Osteocyte (in vitro differentiated cells): ENCODE data around the gene ALPL. TPM values are rescaled to one million over a fixed set of nuclear protein-coding genes. Genes with fewer than 3 reads are reported as not detected.

Source experiments
- DNase-seq: peaks from one replicate; pipeline ENCODE4 v3.0.0; 2021; ENCODE audit warnings: mixed read lengths; ENCODE audit not compliant: unreplicated experiment; ENCODE audit errors: extremely low spot score
- H3K27ac Mint-ChIP-seq: one replicate; pipeline ENCODE4 v1.8.0; 2021; ENCODE audit warnings: mild to moderate bottlenecking, mixed read lengths; ENCODE audit not compliant: unreplicated experiment
- H3K27me3 Mint-ChIP-seq: one replicate; pipeline ENCODE4 v1.8.0; 2021; ENCODE audit warnings: mixed read lengths; ENCODE audit not compliant: unreplicated experiment
- H3K36me3 Mint-ChIP-seq: one replicate; pipeline ENCODE4 v1.8.0; 2021; ENCODE audit warnings: mixed read lengths; ENCODE audit not compliant: unreplicated experiment
- H3K4me1 Mint-ChIP-seq: one replicate; pipeline ENCODE4 v1.8.0; 2021; ENCODE audit warnings: mixed read lengths; ENCODE audit not compliant: unreplicated experiment
- H3K4me3 Mint-ChIP-seq: one replicate; pipeline ENCODE4 v1.8.0; 2021; ENCODE audit warnings: mild to moderate bottlenecking, moderate library complexity, mixed read lengths; ENCODE audit not compliant: unreplicated experiment
- H3K9me3 Mint-ChIP-seq: one replicate; pipeline ENCODE4 v1.8.0; 2021; ENCODE audit warnings: mixed read lengths; ENCODE audit not compliant: unreplicated experiment
- CTCF ChIP-seq: fragments of 200-600 bp; sonication (generic); IDR thresholded peaks from 2 replicates; pipeline ENCODE4 v1.5.0; 2021; ENCODE audit warnings: antibody characterized with exemption, mild to moderate bottlenecking, moderate library complexity
- total RNA-seq: library from RNA; stranded (reverse); gene quantifications from 2 replicates; pipeline ENCODE4 v1.2.1, GENCODE V29; 2021

ALPL gene
- total RNA-seq, 1 donor from 2014 or later = 41.6 TPM

- no peaks in the 10 kb centered on the region for H3K9me3 Mint-ChIP-seq
- H3K4me1 Mint-ChIP-seq = peaks cover 16% of the 10 kb centered on the region
- H3K36me3 Mint-ChIP-seq = no peaks in the 10 kb centered on the region
Observed at GRCh38 chr1:21593231-21593630, 84.0 kb downstream of the ALPL start.

GRCh38 chr1:21594501-21594900 is 85.3 kb downstream of the ALPL start:
- no peaks in the 10 kb centered on the region for H3K9me3 Mint-ChIP-seq

More at GRCh38 chr1:21593231-21593630, 84.0 kb downstream of the ALPL start:
- no peaks in the 10 kb centered on the region for H3K27me3 Mint-ChIP-seq
- no peak overlapping the region for H3K27ac Mint-ChIP-seq
- no peak for TF ChIP-seq CTCF
- no peak overlapping the region for H3K4me3 Mint-ChIP-seq
- DNase-seq = no peak

GRCh38 chr1:21594935-21595897 is 86.0 kb downstream of the ALPL start:
- H3K9me3 Mint-ChIP-seq = no peaks in the 10 kb centered on the region
- peaks cover 6% of the 10 kb centered on the region for H3K27me3 Mint-ChIP-seq
- DNase-seq = no peak
- H3K36me3 Mint-ChIP-seq = no peaks in the 10 kb centered on the region
- H3K27ac Mint-ChIP-seq = no peak overlapping the region
- H3K4me1 Mint-ChIP-seq = peaks cover 16% of the 10 kb centered on the region
- TF ChIP-seq CTCF = peak; percentile 77
- H3K4me3 Mint-ChIP-seq = no peak overlapping the region

More at GRCh38 chr1:21594501-21594900, 85.3 kb downstream of the ALPL start:
- H3K4me1 Mint-ChIP-seq = peaks cover 16% of the 10 kb centered on the region
- no peak overlapping the region for H3K27ac Mint-ChIP-seq
- no peaks in the 10 kb centered on the region for H3K36me3 Mint-ChIP-seq
- DNase-seq = no peak
- H3K4me3 Mint-ChIP-seq = no peak overlapping the region
- H3K27me3 Mint-ChIP-seq = no peaks in the 10 kb centered on the region
- TF ChIP-seq CTCF = no peak

- Mint-ChIP-seq H3K27me3 (peaks cover 11% of the 10 kb centered on the region), H3K4me3 (no peak overlapping the region), H3K36me3 (no peaks in the 10 kb centered on the region), H3K27ac (no peak overlapping the region), H3K9me3 (no peaks in the 10 kb centered on the region), H3K4me1 (peaks cover 10% of the 10 kb centered on the region)
- no peak for TF ChIP-seq CTCF
- DNase-seq = no peak
Observed at GRCh38 chr1:21596174-21596573, 87.0 kb downstream of the ALPL start.

GRCh38 chr1:21596628-21597027 is 87.4 kb downstream of the ALPL start:
- H3K27ac Mint-ChIP-seq = no peak overlapping the region
- TF ChIP-seq CTCF = no peak
- no peak for DNase-seq
- H3K4me1 Mint-ChIP-seq = peaks cover 10% of the 10 kb centered on the region
- no peaks in the 10 kb centered on the region for H3K9me3 Mint-ChIP-seq
- H3K27me3 Mint-ChIP-seq = peaks cover 11% of the 10 kb centered on the region
- H3K36me3 Mint-ChIP-seq = no peaks in the 10 kb centered on the region
- H3K4me3 Mint-ChIP-seq = no peak overlapping the region
